Panc1 (cell line): ENCODE data around the gene SYNPO. TPM values are rescaled to one million over a fixed set of nuclear protein-coding genes. Genes with fewer than 3 reads are reported as not detected.

Experiments used
- ATAC-seq: fragments of 200-7000 bp; cut with Tn5 transposase; 2 replicates; pipeline ENCODE4 v1.9.1; 2020; ENCODE audit warnings: mild to moderate bottlenecking, moderate library complexity
- BruUV-seq: library from RNA; stranded (reverse); fragments of 400-500 nt; replicated peaks from 2 replicates; lab custom pipeline; 2021; lab: Mats Ljungman, UMichigan
- CTCF ChIA-PET: fragments of 300-600 bp; sonication (Branson Sonifier 250); formaldehyde crosslinking; loops from one replicate; lab custom pipeline; 2022; ENCODE audit warnings: antibody characterized with exemption; lab: Charles Lee
- POLR2A ChIA-PET: fragments of 300-600 bp; sonication (Branson Sonifier 250); formaldehyde crosslinking; loops from one replicate; lab custom pipeline; 2022; ENCODE audit warnings: antibody characterized with exemption; lab: Charles Lee
- DNase-seq: peaks from one replicate; pipeline ENCODE4 v3.0.0-alpha.2; 2010; ENCODE audit warnings: low read depth, low spot score
- H3K27ac ChIP-seq: 2 replicates; pipeline ENCODE4 v1.5.1; 2011; ENCODE audit warnings: mild to moderate bottlenecking, low read length, inconsistent platforms
- H3K27me3 ChIP-seq: fragments of 200-500 bp; sonication (Bioruptor generic); 2 replicates; pipeline ENCODE4 v1.6.0; 2014; ENCODE audit warnings: low read length, inconsistent platforms; ENCODE audit not compliant: control insufficient read depth, insufficient read depth
- H3K36me3 ChIP-seq: fragments of 200-500 bp; sonication (Bioruptor generic); 2 replicates; pipeline ENCODE4 v1.5.1; 2014; ENCODE audit warnings: inconsistent platforms, mild to moderate bottlenecking, low read length, moderate library complexity; ENCODE audit not compliant: control insufficient read depth, insufficient read depth
- H3K4me1 ChIP-seq: 2 replicates; pipeline ENCODE4 v1.5.1; 2011; ENCODE audit warnings: inconsistent platforms, mild to moderate bottlenecking, low read length, moderate library complexity; ENCODE audit not compliant: control insufficient read depth, insufficient read depth
- H3K4me3 ChIP-seq, 2 experiments: 2 replicates each; pipeline ENCODE4 v1.5.1; 2011 to 2012; ENCODE audit warnings: low read depth in 2 of 2, low read length in 2 of 2, mild to moderate bottlenecking in 2 of 2, inconsistent platforms in 1 of 2, moderate library complexity in 1 of 2
- H3K9me3 ChIP-seq: fragments of 200-500 bp; sonication (Bioruptor generic); 2 replicates; pipeline ENCODE4 v1.5.1; 2014; ENCODE audit warnings: low read depth, mild to moderate bottlenecking, inconsistent platforms, low read length, moderate library complexity; ENCODE audit not compliant: control insufficient read depth, insufficient read depth
- CTCF ChIP-seq: fragments of 450-650 bp; IDR thresholded peaks from 2 replicates; pipeline ENCODE4 v1.5.1; 2017; ENCODE audit warnings: mild to moderate bottlenecking
- POLR2AphosphoS5 ChIP-seq: IDR thresholded peaks from 2 replicates; pipeline ENCODE4 v1.6.1; 2012; ENCODE audit warnings: mild to moderate bottlenecking, low read depth, low read length, moderate library complexity
- SIN3A ChIP-seq: IDR thresholded peaks from 2 replicates; pipeline ENCODE4 v1.6.1; 2012; ENCODE audit warnings: low read depth, mild to moderate bottlenecking, low read length, moderate library complexity, borderline replicate concordance; ENCODE audit not compliant: insufficient read depth
- TCF7L2 ChIP-seq: IDR thresholded peaks from 2 replicates; pipeline ENCODE4 v1.6.1; 2011; ENCODE audit warnings: mild to moderate bottlenecking, low read depth, low read length, inconsistent platforms
- in situ Hi-C: cut with HindIII; loops from 2 replicates; pipeline ENCODE4 v1.10.0; 2016; ENCODE audit warnings: low sequenced_read_pairs, low pct_unique_long_range_greater_than_20kb
- intact Hi-C: fragments of 100-400 bp; cut with micrococcal nuclease; formaldehyde crosslinking; loops from one replicate; pipeline ENCODE4 v1.10.0; 2022; ENCODE audit not compliant: unreplicated experiment
- total RNA-seq: library from RNA; stranded (reverse); gene quantifications from one replicate; pipeline ENCODE4 v1.2.1, GENCODE V29; 2021; ENCODE audit not compliant: unreplicated experiment
- TF ChIP-seq, protein P1 (sequence below), 2 experiments: IDR thresholded peaks; 2 replicates each; pipeline ENCODE4 v1.6.1; 2011 to 2012; ENCODE audit warnings: low read depth in 2 of 2, control low read depth in 1 of 2, low read length in 1 of 2, mild to moderate bottlenecking in 1 of 2, moderate library complexity in 1 of 2; ENCODE audit not compliant: insufficient read depth in 1 of 2

Gene SYNPO
- total RNA-seq, 1 experiment from 2014 or later, result 82.8 TPM

DNA sequence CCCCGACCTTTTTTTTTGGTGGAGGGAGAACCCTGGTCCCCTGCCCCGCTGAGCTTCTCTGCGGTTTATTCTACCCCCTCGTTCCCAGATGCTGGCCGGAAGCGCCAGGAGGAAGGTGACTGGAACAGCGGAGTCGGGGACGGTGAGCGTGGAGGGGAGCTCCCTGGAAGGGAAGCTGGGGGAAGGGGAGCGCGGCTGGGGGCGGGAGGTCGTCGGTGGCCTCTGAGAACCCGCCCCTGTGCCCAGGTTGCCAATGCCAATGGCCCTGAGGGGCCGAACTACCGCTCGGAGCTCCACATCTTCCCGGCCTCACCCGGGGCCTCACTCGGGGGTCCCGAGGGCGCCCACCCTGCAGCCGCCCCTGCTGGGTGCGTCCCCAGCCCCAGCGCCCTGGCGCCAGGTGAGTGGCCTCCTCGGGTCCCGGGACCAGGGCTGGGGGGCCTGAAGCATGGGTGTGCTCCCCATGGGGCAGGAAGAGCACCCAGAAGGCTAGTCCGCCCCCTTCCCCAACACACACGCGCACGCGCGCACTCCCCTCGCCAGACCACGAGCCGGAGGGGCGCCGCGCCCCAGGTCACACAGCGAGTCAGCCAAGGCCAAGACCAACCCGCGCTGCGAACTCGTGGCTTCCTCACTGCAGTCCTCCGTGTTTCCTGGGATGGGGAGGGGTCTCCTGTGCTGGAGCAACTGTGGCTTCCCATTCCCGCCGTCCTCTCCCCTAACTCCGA is 31.2 kb downstream of the SYNPO start:
- Histone ChIP-seq H3K27ac (peak overlapping the region; percentile 65), H3K4me3 (peak overlapping the region; percentile 49 to 68)
- peak; percentile 44; the same call in 1 of the 2 replicates for ATAC-seq

GRCh38 chr5:150672237-150672883 is 31.9 kb downstream of the SYNPO start:
- in situ Hi-C loops (no loop called here), intact Hi-C loops (no loop called here)
- POLR2A ChIA-PET, result interaction anchor here (1.1 kb wide), 1 partner anchor 28 kb away, joined by 13 read pairs; the partner anchor contains the start of gene RBM22

More for the DNA sequence above, 31.2 kb downstream of the SYNPO start:
- BruUV-seq, result no TSS peak
- ChIA-PET CTCF (no interaction called here), POLR2A (interaction anchor here (1.1 kb wide), 1 partner anchor 29 kb away, joined by 13 read pairs; the partner anchor contains the start of gene RBM22)
- no peaks in the 10 kb centered on the region for H3K9me3 ChIP-seq
- in situ Hi-C loops (no loop called here), intact Hi-C loops (no loop called here)
- H3K27me3 ChIP-seq, result no peaks in the 10 kb centered on the region
- TF ChIP-seq SIN3A (no peak), CTCF (no peak), TCF7L2 (no peak), POLR2AphosphoS5 (no peak)
- TF ChIP-seq, protein P1, sequence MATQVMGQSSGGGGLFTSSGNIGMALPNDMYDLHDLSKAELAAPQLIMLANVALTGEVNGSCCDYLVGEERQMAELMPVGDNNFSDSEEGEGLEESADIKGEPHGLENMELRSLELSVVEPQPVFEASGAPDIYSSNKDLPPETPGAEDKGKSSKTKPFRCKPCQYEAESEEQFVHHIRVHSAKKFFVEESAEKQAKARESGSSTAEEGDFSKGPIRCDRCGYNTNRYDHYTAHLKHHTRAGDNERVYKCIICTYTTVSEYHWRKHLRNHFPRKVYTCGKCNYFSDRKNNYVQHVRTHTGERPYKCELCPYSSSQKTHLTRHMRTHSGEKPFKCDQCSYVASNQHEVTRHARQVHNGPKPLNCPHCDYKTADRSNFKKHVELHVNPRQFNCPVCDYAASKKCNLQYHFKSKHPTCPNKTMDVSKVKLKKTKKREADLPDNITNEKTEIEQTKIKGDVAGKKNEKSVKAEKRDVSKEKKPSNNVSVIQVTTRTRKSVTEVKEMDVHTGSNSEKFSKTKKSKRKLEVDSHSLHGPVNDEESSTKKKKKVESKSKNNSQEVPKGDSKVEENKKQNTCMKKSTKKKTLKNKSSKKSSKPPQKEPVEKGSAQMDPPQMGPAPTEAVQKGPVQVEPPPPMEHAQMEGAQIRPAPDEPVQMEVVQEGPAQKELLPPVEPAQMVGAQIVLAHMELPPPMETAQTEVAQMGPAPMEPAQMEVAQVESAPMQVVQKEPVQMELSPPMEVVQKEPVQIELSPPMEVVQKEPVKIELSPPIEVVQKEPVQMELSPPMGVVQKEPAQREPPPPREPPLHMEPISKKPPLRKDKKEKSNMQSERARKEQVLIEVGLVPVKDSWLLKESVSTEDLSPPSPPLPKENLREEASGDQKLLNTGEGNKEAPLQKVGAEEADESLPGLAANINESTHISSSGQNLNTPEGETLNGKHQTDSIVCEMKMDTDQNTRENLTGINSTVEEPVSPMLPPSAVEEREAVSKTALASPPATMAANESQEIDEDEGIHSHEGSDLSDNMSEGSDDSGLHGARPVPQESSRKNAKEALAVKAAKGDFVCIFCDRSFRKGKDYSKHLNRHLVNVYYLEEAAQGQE (IDR thresholded peaks at IDR 0.05; ENCODE audit: insufficient read depth in 1 of 2, low read depth in 2 of 2, low read length in 1 of 2), result no peak
- no peaks in the 10 kb centered on the region for H3K36me3 ChIP-seq
- no peak for DNase-seq
- H3K4me1 ChIP-seq, result peaks cover 11% of the 10 kb centered on the region

More at GRCh38 chr5:150672237-150672883, 31.9 kb downstream of the SYNPO start:
- H3K9me3 ChIP-seq, result no peaks in the 10 kb centered on the region
- CTCF ChIA-PET, result no interaction called here
- H3K4me3 ChIP-seq, result peak overlapping the region; percentile 49 to 68
- TF ChIP-seq POLR2AphosphoS5 (no peak), SIN3A (0 out of 2 replicates have a peak, but pooled peaks have one; percentile 31)
- H3K36me3 ChIP-seq, result no peaks in the 10 kb centered on the region
- peak overlapping the region; percentile 65 for H3K27ac ChIP-seq
- no TSS peak for BruUV-seq
- no peaks in the 10 kb centered on the region for H3K27me3 ChIP-seq
- peak; percentile 81 for ATAC-seq
- H3K4me1 ChIP-seq, result peaks cover 11% of the 10 kb centered on the region
- DNase-seq, result no peak
